GM18511 (cell line): ENCODE measurements around the gene CHIC2.

Source experiments
- ATAC-seq: cut with Tn5 transposase; IDR thresholded peaks from one replicate; pipeline ENCODE4 v1.9.1; 2021; ENCODE audit warnings: mild to moderate bottlenecking, moderate library complexity; ENCODE audit not compliant: unreplicated experiment

Gene CHIC2

DNA sequence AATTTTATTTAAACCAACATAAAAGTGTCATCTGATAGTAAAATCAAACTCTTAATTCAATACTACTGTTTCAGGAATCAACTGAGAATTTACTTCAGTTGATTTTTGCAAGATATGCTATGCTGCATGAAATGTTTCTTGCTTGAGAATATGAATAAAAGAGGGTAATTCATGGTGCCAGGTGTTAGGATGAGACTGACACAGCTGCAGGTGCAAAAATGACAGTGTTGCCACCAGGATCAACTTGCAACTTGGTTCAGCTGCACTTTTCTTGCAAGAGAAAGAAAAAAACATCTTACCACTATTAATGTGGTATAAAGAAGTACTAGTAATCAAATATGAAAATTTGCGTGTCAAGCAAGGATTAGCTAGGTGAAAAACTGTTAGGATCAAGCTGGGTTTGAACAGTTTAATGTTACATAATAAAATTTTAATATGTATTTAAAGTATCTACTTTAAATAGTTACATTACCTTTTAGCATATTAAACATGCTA, 49.7 kb downstream of the CHIC2 start:
- ATAC-seq: no peak

DNA sequence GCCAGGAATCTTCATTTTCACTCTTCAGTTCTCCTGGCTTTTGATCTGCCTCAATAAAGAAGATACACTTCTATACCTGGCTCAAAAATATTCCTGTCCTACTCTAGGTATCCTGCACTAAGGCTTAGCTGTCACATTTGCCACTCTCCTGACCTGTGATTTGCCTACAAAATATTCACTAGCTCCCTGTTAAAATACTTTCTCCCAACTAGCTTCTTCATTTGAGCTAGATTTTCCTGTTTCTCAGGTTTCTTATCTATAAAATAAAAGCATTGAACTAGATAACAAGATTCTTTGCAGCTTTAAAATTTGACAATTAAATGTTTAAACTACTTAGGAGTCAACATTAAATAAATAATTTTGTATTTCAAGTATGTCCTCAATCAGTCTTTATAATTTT, 53.2 kb downstream of the CHIC2 start:
- no peak for ATAC-seq

DNA sequence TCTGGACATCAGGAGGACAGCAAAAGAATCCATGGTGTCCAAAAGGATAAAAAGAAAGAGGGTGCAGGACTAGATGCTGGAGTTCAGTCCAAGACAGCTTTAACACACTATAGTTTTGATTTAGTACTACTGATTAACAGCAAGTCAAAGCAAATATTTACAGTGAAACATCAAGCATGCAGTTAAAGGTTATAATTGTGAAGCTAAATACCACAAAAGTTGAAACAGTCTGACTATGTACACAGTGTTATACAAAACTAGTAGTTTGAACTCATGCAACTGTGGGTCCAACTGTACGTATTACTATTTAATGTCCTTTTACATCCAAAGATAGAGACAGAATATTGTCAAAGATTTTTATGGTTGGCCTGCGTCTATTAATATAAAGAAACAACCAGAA, 57.6 kb downstream of the CHIC2 start:
- no peak for ATAC-seq

DNA sequence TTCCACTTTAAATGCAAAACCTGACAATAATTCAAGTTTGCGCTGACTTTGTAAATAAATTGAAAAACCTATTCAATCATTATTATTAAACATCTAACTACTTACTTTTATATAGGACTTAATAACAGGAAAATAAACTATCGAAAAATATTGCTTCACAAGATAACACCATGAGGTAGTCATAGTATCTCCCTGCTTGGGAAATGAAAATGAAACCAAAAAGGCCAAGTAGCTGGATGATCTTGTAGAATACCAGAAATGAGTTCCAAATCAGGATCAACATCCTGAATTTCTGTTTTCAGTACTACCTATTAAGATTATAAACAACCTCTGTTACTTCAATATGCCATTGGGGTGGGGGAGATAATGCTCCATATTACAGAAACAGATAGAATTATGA, 58.9 kb downstream of the CHIC2 start:
- ATAC-seq: no peak

DNA sequence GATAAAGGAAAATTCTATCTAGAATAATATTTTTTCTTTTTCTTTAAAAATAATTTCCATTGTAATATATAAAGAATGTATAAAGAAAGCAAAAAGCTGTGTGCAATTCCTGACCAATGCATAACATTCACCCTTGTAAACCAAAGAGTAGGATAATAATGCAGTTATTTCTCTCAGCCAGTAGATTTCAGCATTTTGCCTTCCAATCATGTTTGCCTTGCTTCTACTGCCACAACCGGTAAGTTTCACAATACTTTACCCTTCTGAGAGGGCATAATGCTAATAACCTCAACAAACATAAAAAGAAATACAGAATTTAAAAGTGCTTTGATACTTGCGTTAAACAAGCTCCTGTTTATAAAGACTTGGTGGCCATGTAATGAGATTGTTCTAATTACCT, 59.9 kb downstream of the CHIC2 start:
- no peak for ATAC-seq

DNA sequence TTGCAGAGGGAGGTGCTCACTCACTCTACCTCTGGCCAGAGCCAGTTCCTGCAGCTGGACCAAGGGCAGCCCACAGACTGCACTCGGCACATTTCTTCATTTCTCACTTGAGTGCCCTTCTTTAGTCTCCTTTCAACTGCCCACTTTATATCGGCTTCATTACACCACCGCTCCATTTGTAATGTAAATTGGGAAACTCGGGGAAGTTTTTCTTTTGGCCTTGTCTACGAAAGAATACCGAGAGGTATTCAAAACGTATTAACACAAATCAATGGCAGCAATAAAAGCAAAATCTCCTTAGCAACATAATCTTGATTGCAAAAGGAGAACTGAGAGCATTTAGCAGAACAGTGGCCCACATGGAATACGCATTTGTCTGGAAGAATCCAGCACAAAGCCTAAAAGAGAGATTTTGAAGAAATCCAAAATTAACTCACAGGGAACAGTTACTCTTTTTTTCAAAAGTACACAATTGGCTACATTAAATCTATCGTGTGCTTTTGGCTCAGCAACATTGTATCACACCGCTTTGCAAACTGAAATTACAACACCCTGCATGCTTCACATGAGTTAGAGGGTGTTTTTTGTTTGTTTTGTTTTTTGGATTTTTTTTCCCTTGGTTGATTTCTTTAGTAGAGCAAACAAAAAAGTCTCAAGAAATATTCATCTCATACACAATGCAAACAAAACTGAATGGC, 62.6 kb downstream of the CHIC2 start:
- no peak for ATAC-seq

DNA sequence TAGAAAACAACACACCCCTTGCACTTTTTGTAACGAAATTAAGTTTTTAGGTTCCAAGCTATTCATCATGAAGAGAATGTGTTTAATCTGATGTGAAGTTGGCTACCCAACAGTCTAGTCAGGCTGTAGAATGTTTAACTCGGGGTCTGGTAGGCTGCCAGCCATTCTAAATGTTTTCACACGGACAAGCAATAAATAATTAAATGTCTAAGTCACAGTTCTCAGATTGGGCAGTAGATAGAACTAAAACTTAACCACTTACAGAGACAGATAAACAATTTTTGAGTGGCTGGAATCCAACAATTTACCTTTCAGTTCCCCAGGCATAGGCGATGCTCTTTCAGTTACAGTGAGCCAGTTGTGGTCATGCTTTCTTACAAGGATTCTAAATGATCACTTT, 66.5 kb downstream of the CHIC2 start:
- no peak for ATAC-seq

DNA sequence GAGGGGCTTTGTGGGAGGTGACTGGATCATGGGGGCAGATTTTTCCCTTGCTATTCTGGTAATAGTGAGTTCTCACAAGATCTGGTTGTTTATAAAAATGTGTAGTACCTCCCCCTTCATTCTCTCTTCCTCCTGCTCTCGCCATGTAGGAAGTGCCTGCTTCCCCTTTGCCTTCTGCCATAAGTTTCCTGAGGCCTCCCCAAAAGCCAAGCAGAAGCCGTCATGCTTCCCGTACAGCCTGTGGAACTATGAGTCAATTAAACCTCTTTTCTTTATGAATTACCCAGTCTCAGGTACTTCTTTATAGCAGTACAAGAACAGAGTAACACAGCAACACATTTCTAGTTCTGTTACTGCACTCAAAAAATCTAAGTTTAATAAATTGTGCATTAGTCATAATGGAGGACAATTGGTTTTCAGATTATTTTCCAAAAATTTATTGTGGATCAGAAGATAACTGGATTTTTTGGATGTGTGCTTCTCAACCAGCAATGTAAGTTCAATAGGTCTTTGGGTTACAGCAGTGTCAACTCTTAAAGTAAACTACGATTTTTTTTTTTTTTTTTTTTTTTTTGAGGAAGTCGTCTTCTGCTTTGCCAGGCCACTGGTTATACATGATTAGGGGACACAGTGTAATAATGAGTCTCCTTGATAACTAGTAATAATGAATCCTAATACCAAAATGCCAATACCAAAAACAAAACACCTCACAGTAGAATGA, 69.9 kb downstream of the CHIC2 start:
- no peak for ATAC-seq

DNA sequence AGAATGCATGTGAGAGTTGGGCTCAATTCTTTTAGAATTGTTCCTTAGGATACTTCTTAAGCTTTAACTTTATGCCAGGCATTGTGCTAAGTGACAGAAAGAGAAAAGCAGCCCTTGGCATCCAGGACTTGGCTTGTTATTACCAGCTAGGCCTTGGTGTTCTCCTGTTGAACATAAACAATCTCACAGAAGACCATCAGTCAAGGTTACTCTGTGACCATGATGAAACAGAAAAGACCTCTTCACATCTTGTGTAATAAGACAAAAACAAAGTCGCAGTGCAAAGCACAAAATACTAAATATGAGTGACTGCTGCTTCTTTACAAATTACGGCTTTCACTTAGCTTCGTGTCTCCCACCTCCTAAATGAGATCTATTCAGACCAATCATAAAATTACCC, 71.6 kb downstream of the CHIC2 start:
- ATAC-seq: no peak

DNA sequence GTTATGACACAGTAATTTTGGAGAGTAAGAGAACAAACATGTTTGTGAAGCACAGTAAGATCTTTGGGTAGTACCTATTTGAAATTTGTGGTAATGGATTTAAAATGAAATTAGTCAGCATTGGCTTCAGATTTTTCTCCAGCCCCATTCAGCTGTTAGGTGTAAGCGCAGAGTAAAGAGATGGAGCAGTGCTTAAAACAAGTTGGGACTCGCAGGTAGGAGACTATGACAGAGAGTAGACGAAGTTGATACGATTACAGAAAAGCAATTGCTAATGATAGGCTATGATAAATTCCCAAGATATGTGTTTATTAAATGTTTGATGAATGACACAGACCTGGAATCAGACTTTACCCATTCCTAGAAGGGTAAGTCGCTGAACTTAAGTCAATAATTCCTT, 72.6 kb downstream of the CHIC2 start:
- ATAC-seq: no peak

DNA sequence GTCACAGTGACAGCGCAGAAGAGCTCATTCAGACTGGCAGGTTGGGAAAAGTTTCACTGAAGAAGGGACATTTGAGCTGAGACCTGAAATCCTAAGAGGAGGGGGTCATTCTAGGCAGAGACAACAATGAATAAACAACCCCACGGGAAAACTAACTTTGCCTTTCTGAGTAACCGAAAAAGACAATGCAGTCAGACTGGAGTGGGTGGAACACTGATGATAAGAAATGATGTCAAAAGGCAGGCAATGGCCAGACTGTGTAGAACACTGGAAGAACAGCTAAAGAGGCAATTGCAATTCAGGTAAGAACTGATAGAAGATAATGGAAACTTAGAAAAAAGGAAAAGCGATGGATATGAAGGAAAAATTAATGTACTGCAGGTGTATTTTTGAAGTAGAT, 73.8 kb downstream of the CHIC2 start:
- ATAC-seq: no peak

DNA sequence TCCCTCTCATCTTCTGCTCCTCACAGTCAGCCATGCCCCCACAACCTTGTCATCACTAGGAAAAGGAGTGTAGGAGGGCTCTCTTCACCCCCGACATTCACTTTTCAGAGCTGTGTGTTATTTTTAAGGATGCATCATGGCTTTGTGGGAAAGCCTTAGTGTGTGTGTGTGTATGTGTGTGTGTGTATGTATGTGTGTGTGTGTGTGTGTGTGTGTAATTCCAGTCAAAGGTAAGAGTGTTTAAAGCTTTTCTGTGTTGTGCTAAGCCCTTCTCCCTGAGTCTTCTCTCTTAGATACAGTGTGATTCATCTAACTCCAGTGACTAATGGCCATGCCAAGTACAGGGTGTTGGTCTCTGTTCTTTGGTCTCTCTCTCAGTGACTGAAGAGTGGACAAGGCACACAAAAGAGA, 76.6 kb downstream of the CHIC2 start:
- no peak for ATAC-seq

DNA sequence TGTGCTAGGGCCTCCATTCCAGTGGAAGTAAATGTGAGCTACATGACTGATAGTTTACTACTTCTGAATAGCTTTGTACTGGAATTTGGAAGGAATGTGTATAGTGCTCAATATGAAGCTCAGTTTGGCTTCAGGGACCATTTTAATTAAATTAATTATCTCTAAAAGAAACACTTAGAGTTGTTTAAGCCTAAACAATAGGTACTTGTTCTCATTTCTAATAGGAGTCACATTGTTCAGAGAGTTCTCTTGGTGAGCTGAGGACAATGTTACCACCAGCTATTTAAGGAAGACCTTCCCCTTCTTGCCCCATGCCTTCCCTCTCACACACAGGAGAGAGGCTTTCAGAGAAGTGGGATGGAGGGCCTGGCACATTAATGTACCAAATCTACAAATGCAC, 78.3 kb downstream of the CHIC2 start:
- no peak for ATAC-seq

DNA sequence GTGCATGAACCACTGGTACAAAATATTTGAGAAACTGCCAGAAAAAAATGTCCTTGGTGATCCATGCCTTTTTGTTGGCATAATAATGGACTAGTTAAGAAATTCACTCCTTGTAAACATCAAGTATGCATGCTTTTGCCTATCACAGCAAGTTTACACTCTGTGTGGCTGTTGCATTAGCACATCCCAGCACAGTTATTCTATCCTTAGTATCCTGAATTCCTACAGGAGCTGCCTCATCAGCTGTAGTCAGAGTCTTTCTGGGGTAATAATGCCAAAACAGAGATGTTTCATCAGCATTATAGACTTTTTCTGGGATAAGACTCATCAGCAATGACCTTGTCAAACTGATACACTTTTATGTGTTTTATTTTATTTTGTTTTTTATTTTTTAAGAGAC, 82.8 kb downstream of the CHIC2 start:
- no peak for ATAC-seq

DNA sequence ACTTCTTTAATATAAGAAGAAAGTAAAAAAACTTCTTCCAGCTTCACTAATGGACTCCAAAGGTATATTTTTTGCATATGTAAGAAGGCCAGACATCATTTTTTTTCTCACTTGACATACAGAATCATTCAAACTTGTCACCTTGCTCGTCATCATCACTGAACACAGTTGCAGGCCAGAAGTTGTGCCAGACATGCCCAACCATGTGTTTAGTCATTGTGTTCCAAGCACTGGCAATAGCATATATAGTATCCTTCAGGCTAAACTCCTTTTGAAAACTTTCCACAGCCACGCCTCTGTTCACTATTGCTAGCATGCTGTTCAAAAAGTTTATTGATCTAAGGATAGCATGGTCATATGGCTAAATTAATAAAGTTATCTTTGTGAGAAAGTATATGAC, 83.3 kb downstream of the CHIC2 start:
- ATAC-seq: no peak

DNA sequence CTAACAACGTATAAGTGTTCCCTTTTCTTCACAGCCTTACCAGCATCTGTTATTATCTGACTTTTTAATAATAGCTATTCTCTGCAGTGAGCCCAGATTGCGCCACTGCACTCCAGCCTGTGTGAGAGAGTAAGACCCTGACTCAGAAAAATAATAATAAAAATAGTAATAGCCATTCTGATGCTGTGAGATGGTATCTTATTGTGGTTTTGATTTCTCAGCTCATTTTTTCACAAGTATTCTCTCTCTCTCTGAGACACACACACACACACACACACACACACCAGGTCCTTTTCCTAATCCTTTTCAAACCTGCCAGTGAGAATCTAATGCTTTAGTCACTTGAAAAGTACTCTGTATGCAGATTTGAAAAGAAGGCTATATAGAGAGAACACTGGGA, 89.8 kb downstream of the CHIC2 start:
- ATAC-seq: no peak

DNA sequence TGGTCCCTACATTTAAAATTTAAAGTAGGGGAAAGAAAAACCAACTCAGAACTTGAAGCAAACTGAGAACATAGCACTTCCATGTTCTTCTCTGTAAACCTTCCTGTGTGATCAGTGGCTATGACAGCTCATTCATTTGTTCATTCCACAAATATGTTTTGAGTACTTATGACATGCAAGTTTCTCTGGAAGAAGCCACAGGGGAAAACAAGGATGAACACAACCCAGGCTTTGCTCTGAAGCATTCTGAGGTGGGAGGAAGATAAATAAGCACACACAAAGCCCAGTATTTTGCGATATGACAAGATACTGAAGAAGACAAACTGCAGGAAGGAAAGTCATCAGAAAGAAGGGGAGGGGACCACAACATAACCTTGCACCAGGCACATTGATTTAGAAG, 96.4 kb downstream of the CHIC2 start:
- no peak for ATAC-seq

DNA sequence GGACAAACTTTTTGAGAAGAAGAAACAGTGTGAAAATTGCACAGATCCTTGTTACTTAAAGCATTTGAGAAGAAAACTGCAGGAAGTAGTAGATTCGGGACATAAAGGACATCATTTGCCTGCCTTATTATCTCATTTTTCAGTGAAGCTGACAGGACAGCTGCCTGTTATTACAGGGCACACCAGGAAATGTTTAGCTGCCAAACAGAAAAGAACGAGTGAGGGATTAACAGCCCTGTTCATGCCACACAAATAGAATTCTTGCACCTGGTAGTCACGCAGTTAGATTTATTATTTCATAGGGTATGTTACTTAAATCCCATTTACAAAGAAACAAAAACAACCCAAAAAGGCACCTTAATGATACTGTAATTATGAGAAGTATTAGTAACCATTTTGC, 100.6 kb downstream of the CHIC2 start:
- no peak for ATAC-seq

DNA sequence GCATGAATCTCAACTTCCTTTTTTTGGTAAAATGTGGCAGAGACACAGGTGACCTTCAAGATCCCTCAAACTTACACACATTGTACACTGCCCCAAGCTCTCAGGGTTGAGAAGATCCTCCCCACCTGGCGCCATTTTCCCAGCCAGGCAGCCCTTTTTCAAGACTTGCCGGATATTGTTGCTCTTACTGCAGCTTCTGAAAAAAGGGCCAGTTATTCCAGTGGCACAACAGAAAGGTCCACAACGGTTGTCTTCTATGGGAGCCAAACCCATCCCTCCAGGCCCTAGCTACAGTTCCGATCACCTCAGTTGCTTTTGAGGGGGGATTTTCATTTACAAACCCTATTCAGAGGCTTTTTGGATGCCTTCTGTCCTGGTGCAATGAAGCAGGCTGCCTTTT, 101.1 kb downstream of the CHIC2 start:
- no peak for ATAC-seq

DNA sequence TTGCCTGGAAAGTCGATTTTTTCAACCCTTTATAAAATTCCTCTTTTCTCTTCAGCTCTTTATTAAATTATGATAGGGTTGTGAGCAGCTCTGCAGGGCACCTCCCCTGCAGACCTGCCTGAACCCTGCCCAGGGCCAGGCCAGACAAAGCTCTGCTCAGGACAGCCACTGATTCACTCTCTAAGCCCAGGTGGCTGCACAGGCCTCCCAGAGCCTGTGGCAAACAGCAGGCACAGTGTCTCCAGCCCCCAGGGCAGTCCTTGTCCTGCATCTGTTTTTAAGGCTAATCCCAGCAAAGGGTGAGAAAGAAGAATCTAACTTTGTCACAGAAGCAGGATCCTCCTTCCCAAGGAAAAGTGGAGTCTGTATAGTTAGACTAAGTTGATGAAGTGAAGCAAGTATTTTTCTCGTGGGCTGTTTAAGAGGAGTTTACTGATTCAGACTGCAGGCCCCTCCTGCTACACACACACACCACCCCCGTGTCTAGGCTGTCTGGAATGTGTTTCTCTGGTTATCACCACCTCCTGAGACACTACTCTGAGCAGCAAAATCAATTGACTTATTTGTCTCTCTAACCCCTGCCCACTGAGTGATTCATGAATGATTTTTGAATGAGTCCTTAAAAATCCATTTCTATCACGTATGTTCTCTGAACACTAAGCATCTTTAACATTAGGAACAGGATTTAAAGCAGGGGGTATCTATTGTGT, 101.7 kb downstream of the CHIC2 start:
- no peak for ATAC-seq

DNA sequence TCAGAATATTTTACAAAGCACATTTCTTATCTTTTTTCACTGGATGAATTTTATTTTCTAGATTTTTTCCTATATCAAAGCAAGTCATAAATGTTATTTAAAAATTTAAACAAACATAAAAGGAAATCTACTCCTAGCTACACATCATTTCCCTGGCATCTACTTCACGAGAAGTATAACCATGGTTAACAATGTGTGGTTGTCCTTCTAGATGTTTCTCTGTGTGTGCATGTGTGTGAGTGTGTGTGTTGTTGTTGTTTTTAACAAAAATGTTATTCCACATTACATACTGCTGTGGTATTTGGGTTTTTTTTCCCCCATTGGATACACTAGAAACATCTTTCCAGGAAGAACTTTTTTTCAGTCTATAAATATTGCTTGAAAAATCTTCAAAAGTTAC, 103.1 kb downstream of the CHIC2 start:
- ATAC-seq: no peak

DNA sequence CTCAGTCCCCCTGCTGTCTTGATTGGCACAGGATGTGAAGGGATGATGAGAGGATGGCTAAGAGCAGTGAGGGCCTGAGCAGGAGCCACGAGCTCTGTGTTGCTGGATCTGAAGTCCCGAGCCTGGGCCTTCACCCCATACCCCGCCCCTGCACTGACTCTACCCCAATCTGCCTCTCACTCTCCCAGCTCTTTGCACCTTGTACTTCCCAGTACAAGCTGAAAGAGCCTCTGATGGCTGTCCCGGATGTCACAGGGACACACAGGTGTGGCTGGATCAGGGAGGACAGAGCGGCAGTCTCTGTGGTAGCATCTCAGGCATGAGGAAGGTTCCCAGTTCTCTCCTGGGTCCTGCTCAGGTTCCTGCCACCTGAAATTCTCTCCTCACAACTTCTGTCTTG, 103.6 kb downstream of the CHIC2 start:
- no peak for ATAC-seq
